Measurements from ENCODE around the gene RASSF1. TPM values are rescaled to one million over a fixed set of nuclear protein-coding genes. Genes with fewer than 3 reads are reported as not detected.

The RASSF1 gene
- total and polyA plus RNA-seq, 10 of the 15 experiments (the other 5 are each of a cell fraction or from before 2014, with no cell fraction given): 4.4 to 59.6 (median 37.2) TPM

DNA sequence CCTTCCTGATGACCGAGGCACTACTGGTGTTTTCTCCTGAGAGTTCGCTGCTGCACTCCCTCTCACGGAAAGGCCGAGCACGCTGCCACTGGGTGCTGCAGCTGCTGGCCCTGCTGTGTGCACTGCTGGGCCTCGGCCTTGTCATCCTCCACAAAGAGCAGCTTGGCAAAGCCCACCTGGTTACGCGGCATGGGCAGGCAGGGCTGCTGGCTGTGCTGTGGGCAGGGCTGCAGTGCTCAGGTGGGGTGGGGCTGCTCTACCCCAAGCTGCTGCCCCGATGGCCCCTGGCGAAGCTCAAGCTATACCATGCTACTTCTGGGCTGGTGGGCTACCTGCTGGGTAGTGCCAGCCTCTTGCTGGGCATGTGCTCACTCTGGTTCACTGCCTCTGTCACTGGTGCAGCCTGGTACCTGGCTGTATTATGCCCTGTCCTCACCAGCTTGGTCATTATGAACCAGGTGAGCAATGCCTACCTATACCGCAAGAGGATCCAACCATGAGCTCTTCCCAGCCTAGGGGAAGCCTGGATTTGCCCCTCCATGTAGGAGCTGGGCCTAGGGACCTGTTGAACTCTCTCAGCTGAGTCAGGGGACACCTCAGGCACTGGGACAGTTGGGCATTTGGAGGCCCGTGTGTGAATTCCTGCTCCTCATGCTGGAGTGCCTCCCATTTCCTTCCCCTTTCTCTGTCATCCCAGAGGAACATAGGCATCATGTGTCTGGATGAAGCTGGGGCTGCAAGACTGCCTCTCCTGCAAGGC is 12.8 kb upstream of the RASSF1 start:
- no peaks in the 10 kb centered on the region for H3K27me3 ChIP-seq (replicated peaks in 1 of 2; ENCODE audit: control insufficient read depth in 2 of 2, insufficient read depth in 2 of 2, low read length in 1 of 2)
- no peak overlapping the region for H2AFZ ChIP-seq (ENCODE audit: control insufficient read depth, low read depth, low read length)
- H3K4me2 ChIP-seq (ENCODE audit: control insufficient read depth, insufficient read depth): no peak overlapping the region
- no TSS peak for BruUV-seq (replicated peaks)
- RAD21 ChIA-PET (ENCODE audit: unreplicated experiment): interaction anchor here (1.2 kb wide), 1 partner anchor 13 kb away, joined by 3 read pairs; the partner anchor contains the start of gene RASSF1
- FAIRE-seq (no peak), ATAC-seq (no peak), DNase-seq (ENCODE audit: low read depth, low spot score) (no peak)
- SMC1A ChIA-PET (ENCODE audit: uncharacterized antibody, unreplicated experiment): no interaction called here
- peaks cover 43% of the 10 kb centered on the region for H3K79me2 ChIP-seq (ENCODE audit: control insufficient read depth, insufficient read depth, low read length)
- no peak overlapping the region for H3K4me3 ChIP-seq
- no peak overlapping the region for H3K27ac ChIP-seq (ENCODE audit: control insufficient read depth, insufficient read depth)
- no peak overlapping the region for H3K9ac ChIP-seq (ENCODE audit: control insufficient read depth, insufficient read depth, low read length)
- peaks cover 2% of the 10 kb centered on the region; the same call in 1 of the 2 replicates for H4K20me1 ChIP-seq (ENCODE audit: control insufficient read depth, insufficient read depth)
- H3K4me1 ChIP-seq (ENCODE audit: control insufficient read depth, insufficient read depth, low read length): peaks cover 31% of the 10 kb centered on the region
- CTCF ChIA-PET: interaction anchor here (0.5 to 2.7 kb wide), 6 partner anchors 15 to 717 kb away, joined by 3 to 12 read pairs (median 3); no protein-coding TSS in a partner anchor
- peaks cover 8 to 26% of the 10 kb centered on the region in 2 experiments; a peak in 2 of 4 replicates for H3K36me3 ChIP-seq (ENCODE audit: control insufficient read depth in 2 of 2, insufficient read depth in 2 of 2, low read length in 1 of 2)
- intact Hi-C loops (cut with micrococcal nuclease; ENCODE audit: unreplicated experiment): no loop called here
- H3K9me3 ChIP-seq (replicated peaks; ENCODE audit: control insufficient read depth, insufficient read depth, low read length): no peaks in the 10 kb centered on the region
- POLR2A ChIA-PET: interaction anchor here (0.7 to 1.2 kb wide), 2 partner anchors 15 to 16 kb away, joined by 4 read pairs; no protein-coding TSS in a partner anchor
- WGBS (ENCODE audit: insufficient coverage, insufficient replicate concordance, low lambda C conversion rate, missing lambda C conversion rate): 86% methylated on average over 12 of the region's 12 CpGs
- in situ Hi-C loops (cut with MboI): loop anchor here (10.0 kb wide), 1 partner anchor 1031 kb away; the partner anchor contains the start of gene MANF
- TF ChIP-seq SIX5 (IDR thresholded peaks at IDR 0.05; ENCODE audit: low read depth, low read length, severe bottlenecking): no peak
- TF ChIP-seq, protein P1, sequence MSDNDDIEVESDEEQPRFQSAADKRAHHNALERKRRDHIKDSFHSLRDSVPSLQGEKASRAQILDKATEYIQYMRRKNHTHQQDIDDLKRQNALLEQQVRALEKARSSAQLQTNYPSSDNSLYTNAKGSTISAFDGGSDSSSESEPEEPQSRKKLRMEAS (IDR thresholded peaks at IDR 0.05; ENCODE audit: low read depth, low read length): no peak
- no peak for TF ChIP-seq ZNF274 (IDR thresholded peaks at IDR 0.05; ENCODE audit: insufficient read depth, insufficient read length)
- TF ChIP-seq, protein P2, sequence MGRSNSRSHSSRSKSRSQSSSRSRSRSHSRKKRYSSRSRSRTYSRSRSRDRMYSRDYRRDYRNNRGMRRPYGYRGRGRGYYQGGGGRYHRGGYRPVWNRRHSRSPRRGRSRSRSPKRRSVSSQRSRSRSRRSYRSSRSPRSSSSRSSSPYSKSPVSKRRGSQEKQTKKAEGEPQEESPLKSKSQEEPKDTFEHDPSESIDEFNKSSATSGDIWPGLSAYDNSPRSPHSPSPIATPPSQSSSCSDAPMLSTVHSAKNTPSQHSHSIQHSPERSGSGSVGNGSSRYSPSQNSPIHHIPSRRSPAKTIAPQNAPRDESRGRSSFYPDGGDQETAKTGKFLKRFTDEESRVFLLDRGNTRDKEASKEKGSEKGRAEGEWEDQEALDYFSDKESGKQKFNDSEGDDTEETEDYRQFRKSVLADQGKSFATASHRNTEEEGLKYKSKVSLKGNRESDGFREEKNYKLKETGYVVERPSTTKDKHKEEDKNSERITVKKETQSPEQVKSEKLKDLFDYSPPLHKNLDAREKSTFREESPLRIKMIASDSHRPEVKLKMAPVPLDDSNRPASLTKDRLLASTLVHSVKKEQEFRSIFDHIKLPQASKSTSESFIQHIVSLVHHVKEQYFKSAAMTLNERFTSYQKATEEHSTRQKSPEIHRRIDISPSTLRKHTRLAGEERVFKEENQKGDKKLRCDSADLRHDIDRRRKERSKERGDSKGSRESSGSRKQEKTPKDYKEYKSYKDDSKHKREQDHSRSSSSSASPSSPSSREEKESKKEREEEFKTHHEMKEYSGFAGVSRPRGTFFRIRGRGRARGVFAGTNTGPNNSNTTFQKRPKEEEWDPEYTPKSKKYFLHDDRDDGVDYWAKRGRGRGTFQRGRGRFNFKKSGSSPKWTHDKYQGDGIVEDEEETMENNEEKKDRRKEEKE (IDR thresholded peaks at IDR 0.05): no peak
- no peak for TF ChIP-seq TARDBP (IDR thresholded peaks at IDR 0.05; ENCODE audit: borderline replicate concordance)
- 0 out of 2 replicates have a peak, but pooled peaks have one; percentile 30 for TF ChIP-seq PML (IDR thresholded peaks at IDR 0.05; ENCODE audit: low read length)
- no peak for TF ChIP-seq MTA3 (IDR thresholded peaks at IDR 0.05; ENCODE audit: borderline replicate concordance, low read length)
- TF ChIP-seq, protein P3, sequence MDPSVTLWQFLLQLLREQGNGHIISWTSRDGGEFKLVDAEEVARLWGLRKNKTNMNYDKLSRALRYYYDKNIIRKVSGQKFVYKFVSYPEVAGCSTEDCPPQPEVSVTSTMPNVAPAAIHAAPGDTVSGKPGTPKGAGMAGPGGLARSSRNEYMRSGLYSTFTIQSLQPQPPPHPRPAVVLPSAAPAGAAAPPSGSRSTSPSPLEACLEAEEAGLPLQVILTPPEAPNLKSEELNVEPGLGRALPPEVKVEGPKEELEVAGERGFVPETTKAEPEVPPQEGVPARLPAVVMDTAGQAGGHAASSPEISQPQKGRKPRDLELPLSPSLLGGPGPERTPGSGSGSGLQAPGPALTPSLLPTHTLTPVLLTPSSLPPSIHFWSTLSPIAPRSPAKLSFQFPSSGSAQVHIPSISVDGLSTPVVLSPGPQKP (IDR thresholded peaks at IDR 0.05; ENCODE audit: low read depth, low read length): no peak
- peak; percentile 69 for TF ChIP-seq POLR2A (IDR thresholded peaks at IDR 0.05; ENCODE audit: low read depth, low read length)
- TF ChIP-seq CREM (IDR thresholded peaks at IDR 0.05; ENCODE audit: low read depth): no peak
- TF ChIP-seq, protein P4, sequence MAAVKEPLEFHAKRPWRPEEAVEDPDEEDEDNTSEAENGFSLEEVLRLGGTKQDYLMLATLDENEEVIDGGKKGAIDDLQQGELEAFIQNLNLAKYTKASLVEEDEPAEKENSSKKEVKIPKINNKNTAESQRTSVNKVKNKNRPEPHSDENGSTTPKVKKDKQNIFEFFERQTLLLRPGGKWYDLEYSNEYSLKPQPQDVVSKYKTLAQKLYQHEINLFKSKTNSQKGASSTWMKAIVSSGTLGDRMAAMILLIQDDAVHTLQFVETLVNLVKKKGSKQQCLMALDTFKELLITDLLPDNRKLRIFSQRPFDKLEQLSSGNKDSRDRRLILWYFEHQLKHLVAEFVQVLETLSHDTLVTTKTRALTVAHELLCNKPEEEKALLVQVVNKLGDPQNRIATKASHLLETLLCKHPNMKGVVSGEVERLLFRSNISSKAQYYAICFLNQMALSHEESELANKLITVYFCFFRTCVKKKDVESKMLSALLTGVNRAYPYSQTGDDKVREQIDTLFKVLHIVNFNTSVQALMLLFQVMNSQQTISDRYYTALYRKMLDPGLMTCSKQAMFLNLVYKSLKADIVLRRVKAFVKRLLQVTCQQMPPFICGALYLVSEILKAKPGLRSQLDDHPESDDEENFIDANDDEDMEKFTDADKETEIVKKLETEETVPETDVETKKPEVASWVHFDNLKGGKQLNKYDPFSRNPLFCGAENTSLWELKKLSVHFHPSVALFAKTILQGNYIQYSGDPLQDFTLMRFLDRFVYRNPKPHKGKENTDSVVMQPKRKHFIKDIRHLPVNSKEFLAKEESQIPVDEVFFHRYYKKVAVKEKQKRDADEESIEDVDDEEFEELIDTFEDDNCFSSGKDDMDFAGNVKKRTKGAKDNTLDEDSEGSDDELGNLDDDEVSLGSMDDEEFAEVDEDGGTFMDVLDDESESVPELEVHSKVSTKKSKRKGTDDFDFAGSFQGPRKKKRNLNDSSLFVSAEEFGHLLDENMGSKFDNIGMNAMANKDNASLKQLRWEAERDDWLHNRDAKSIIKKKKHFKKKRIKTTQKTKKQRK (IDR thresholded peaks at IDR 0.05; ENCODE audit: low read depth, low read length): no peak
- TF ChIP-seq, protein P5, sequence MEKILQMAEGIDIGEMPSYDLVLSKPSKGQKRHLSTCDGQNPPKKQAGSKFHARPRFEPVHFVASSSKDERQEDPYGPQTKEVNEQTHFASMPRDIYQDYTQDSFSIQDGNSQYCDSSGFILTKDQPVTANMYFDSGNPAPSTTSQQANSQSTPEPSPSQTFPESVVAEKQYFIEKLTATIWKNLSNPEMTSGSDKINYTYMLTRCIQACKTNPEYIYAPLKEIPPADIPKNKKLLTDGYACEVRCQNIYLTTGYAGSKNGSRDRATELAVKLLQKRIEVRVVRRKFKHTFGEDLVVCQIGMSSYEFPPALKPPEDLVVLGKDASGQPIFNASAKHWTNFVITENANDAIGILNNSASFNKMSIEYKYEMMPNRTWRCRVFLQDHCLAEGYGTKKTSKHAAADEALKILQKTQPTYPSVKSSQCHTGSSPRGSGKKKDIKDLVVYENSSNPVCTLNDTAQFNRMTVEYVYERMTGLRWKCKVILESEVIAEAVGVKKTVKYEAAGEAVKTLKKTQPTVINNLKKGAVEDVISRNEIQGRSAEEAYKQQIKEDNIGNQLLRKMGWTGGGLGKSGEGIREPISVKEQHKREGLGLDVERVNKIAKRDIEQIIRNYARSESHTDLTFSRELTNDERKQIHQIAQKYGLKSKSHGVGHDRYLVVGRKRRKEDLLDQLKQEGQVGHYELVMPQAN (conservative IDR thresholded peaks at IDR 0.05): no peak
- TF ChIP-seq BHLHE40 (IDR thresholded peaks at IDR 0.05; ENCODE audit: borderline replicate concordance in 1 of 2, low read depth in 2 of 2, low read length in 1 of 2): no peak

Data from GM12878 (cell line).